ENCODE measurements around the gene TMEM132D.

Gene TMEM132D

GRCh38 chr12:129025055-129025454 is 878.8 kb downstream of the TMEM132D start:
- DNase-seq = no peak
